ENCODE results near the gene LSM14B.
A peak's percentile ranks its signal among the peaks of the same experiment; 100 is the strongest.

The LSM14B gene

DNA sequence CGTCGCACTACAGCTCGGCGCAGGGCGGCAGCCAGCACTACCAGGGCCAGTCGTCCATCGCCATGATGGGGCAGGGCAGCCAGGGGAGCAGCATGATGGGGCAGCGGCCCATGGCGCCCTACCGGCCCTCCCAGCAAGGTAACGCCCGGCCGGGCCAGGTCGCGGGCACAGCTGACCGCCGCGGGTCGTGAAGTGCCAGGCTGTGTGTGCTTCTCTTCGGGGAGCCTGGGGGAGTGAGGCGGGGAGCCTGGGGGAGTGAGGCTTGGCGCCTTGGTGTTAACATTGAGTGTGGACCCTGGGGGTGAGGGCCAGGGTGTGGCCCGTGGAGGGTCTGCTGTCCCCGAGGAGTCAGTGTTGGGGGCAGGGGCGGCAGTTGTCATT, 41.2 kb downstream of the LSM14B start:
- DNase-seq (ENCODE audit: low read depth in 2 of 2), result no peak

DNA sequence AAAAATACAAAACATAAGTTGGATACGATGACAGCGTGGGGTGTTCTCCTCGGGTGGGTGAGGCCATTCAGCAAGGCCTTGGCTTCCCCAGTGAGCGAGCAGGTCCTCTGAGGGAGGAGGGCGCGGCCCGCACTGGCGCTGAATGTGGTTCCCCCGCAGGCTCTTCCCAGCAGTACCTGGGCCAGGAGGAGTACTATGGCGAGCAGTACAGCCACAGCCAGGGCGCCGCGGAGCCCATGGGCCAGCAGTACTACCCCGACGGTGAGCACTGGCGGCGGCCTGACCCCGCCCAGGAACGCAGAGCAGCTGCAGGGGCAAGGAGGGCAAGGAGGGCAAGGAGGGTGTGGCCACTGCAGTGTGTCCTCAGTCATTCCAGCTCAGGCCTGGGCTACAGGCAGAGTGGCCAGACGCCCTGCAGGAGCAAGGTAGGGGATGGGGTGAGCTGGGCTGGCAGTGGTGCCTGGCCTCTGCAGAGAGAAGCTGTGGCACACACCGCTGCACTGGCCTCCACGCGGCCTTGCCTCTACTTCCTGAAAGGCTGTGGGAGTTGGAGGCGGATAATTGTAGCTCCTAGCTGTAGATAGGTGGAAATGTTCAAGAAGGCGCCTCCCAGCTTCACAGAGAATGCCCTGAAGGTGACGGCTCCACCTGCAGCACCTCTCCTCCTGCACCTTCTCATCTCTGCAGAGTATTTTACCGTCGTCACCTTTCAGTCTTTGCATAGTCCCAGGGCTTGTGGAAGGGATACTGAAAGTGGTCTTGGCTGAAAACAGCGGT, 41.9 kb downstream of the LSM14B start:
- DNase-seq (ENCODE audit: low read depth in 2 of 2), result no peak

DNA sequence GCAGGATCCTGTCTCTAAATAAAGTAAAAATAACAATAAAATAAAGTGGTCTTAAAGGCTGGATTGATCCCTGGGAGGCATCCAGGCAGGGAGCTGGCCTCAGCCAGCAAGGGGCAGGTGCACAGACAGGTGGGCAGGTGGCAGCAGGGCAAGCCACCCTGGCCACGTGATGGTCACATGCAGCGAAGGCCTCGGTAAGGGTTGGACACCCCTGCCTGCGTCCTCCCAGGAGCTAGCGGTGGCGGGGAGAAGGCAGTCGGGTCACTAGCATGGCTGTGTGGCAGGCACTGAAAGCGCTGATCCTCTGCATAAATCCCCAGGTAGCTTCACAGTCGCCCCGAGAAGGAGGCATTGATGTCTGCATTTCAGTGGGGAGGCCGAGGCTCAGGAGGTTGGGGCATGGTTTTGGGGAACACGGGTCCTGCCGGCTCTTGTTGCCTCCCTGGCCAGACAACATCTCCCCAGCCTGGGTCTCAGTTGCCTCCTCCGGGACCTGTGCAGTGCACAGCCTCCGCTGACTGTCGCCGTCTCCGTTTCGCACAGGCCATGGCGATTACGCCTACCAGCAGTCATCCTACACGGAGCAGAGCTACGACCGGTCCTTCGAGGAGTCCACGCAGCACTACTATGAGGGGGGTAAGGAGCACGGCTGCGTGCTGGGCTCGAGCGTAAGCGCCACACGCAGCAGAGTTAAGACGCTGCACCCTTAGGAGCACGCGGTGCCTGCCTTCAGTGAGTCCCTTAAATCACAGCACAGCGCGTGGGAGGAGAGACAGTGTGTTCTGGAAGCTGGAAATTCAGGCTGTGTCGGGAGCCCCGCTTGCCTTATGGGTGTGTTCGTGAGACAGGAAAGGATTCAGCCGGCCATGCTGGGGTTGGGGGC, 42.8 kb downstream of the LSM14B start:
- no peak for DNase-seq (ENCODE audit: low read depth in 2 of 2)

DNA sequence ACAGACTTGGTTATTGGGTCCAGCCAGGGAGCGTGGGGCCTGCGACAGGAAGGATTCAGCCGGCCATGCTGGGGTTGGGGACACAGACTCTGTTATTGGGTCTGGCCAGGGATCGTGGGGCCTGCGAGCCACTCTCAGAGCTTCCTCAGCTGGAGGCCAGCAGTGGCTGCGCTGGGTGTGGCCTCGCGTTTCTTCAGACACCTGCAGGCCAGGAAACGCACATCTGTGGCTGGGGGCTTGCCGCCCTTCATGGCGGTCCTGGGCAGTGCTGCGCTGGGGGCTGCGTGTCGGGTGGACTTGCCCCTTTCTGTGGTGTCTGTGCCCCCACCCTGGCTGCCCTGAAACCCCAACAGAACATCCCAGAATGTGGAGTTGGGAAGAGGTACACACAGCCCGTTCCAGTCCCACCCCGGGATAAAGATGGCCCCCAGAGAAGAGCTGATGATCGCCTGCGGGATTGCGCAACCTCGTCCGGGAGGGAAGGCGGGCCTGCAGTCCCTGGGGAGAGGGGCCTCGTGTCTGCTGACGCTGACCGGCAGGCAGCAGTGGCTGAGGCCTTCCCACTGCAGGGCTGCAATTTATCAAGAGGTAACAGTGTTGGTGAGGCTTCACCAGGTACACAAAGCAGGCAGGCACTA, 43.6 kb downstream of the LSM14B start:
- DNase-seq (ENCODE audit: low read depth in 2 of 2), result no peak

DNA sequence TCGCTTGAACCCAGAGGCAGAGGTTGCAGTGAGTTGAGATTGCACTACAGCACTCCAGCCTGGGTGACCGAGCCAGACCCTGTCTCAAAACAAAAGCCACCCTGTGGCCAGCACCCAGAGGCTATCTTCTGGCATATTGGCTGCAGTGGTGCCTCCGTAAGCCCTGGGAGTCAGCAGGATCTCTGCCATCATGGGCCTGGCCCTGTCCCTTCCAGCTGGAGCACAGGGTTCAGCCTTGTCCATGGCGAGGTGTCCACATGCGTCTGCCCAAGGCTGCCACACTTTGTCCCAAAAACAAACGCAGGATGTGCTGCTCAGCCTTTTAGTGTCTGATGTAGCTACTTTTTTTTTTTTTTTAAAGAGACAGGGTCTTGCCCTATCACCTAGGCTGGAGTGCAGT, 45.2 kb downstream of the LSM14B start:
- no peak for DNase-seq (ENCODE audit: low read depth in 2 of 2)

DNA sequence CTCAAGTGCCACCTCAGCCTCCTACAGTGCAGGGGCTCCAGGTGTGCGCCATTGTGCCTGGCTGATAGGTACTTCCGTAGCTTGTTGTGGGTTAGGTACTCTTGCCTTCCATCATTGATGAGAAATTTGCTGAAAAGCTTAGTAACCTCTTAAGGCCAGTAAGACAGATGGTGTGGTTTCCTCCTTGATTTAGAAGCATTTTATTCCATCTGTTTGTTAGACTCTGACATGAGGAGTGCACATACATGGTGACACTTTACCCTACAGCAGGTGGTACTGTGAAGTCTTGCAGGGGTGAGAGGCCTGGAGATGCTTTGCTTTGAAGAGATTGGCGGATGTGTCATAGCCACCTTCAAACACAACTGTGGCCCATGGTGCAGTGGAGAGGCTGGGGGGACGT, 45.8 kb downstream of the LSM14B start:
- DNase-seq (ENCODE audit: low read depth in 2 of 2), result no peak

DNA sequence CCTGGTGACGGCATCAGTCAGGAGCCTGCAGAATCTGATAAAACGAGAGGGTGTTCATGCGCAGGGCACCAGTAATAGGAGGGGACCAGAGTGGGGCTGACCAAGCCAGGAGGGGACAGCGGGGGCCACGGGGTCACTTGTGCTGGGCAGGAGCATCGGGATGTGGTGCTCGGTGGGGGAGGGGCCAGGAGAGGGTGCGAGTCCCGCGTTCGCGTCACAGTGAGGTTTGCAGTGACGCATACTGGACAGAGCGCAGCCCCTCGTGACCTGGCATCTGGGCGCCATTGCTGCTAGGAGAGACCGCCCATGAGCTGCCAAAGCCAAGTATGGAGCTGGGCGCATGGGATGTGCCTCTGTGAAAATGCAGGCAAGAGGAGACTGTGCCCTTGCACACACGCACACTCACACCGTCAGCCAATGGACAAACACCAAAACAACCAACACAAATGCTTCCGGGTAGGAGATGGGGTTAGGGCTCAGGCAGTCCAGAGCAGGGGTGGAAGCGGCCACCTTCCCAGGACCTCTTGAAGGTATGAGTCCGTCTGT, 46.7 kb downstream of the LSM14B start:
- no peak for DNase-seq (ENCODE audit: low read depth in 2 of 2)

DNA sequence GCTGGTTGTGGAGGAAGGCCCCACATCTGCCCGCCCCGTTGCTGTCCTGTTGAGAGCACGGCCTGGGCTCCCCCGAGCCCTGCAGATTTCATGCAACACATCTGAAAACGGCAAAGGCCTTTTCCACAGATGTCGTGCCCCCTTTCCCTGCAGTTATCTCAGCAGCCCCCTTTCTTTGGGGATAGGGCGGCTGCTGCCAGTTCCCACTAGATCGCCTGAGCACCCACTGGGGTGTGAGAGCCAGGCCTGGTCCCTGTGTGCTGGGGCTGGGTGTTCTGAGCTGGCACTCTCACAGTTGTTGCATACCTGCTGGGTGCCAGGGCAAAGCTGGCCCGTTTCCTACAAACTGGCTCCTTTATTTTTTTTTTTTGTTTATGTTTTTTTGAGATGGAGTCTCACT, 48.3 kb downstream of the LSM14B start:
- no peak for DNase-seq (ENCODE audit: low read depth in 2 of 2)

DNA sequence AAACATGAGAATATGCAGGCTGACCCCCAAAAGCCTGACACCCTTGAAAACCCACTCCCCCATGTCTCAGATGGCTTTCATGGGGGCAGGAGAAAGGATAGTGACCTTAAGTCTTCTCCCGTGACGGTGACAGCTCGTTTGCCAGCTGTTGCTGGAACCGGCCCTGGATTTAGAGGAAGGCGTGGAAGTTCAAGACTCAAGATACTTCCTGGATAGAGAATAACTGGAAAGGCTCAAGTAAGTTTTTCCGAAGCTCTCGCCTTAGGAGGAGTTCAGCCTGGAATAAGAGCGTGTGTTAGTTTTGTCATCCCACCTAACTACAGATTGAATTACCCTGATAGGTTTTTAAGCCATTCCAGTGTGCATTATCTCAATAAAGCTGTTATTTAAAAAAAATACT, 49.0 kb downstream of the LSM14B start:
- no peak for DNase-seq (ENCODE audit: low read depth in 2 of 2)

DNA sequence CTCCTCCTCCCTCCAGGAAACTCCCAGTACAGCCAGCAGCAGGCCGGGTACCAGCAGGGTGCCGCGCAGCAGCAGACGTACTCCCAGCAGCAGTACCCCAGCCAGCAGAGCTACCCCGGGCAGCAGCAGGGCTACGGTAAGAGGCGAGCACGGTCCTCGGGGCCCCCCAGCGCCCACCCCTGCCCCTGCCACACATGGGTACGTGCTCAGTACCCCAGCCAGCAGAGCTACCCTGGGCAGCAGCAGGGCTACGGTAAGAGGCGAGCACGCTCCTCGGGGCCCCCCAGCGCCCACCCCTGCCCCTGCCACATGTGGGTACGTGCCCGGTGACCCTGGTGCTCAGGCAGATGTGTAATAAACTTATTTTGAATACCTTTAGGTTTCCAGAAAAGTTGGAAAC, 50.4 kb downstream of the LSM14B start:
- DNase-seq (ENCODE audit: low read depth in 2 of 2), result no peak

DNA sequence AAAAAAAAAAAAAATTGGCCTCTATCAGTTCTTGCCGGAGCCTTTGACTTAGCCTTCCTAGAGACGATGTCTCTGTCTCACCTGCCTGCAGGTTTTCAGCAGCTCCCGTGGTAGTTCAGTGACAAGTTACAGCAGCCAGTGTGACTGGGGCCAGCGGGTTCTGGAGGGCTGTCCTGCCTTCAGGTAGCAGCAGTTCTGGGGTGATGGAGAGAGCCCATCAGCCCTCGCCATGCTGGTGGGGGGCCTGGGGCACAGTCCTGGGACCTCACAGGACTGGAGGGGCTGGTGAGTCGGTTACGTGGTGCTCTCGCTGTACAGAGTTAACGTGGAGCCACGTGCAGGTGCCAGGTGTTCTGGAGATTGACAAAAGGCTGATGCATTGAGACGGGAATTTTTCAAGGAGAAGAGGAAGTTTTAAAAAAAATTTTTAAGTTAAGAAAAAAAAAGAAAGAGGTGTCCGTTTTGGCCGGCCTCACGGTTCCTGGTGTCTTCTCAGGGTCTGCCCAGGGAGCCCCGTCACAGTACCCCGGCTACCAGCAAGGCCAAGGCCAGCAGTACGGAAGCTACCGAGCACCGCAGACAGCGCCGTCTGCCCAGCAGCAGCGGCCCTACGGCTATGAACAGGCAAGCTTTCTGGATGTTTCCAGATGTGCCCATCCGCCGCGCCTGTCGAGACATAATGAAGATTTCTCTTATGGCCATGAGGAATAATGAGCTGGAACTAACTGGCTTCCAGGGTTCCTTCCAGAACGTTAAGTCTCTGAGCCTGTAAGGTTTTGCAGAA, 51.9 kb downstream of the LSM14B start:
- DNase-seq (ENCODE audit: low read depth in 2 of 2), result no peak

DNA sequence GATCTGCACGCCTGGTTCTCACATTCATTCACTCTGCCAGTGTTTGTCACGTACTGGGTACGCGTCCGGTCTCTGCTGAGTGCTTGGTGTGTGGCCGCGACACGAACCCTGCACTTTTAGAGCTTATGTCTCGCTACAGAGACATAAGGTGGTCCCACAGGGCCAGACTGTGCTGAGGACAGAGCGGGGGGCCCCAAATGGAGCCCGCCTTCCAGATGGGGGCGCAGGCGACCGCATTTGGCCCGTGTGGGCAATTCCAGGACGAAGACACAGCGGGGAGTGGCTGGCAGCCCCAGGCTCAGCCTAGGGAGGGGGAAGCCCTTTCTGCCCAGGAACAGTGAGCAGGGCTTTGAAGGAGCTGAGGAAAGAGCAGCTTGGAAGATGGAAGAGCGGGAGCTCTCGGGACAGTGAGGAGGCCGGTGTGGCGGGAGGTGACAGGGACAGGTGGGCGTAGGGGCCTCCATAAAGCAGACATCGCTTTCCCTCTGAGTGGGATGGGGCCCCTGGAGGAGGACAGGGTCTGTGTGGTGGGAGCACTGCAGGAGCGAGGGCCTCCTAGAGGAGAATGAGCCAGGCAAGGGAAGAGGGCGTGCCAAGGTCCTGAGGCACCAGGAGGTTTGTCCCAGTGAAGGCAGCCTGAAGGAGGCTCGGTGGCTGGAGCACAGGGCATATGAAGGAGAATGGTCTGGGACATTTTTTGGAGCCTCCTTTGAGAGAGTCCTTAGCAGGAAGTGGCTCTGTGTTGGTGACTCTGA, 52.8 kb downstream of the LSM14B start:
- no peak for DNase-seq (ENCODE audit: low read depth in 2 of 2)

DNA sequence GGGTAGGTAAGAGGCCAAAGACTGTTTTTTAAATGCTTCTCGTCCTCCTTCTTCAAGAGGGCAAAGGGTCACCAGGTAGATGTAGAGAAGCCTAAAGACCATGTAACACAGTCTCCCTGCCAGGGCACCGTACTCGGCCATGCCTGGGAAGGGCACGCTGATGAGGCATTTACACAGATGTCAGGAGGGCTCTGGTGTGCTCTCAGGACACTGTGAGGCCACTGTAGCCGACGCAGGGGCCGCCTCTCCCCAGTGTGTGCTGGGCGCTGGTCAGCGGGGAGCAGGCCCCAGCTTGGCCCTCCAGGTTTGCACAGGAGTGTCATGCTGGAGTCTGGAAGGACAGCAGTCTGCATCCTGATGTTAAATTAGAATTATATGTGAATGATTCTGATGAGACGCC, 53.4 kb downstream of the LSM14B start:
- DNase-seq (ENCODE audit: low read depth in 2 of 2), result no peak

DNA sequence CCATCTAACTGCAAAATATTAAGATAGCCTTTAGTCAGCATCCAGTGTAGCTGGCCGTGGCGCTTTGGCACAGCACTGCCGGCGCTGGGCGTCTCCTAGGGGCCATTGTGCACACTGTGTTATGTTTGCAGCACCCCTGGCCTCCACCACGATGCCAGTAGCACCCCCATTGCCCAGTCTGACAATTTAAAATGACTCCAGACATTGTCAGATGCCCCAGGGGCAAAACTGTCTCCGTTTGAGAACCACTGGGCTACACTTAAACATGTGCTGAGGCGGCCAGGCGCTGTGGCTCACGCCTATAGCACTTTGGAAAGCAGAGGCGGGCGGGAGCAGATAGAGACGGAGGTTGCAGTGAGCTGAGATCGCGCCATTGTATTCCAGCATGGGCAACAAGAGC, 54.6 kb downstream of the LSM14B start:
- DNase-seq (ENCODE audit: low read depth in 2 of 2), result no peak

DNA sequence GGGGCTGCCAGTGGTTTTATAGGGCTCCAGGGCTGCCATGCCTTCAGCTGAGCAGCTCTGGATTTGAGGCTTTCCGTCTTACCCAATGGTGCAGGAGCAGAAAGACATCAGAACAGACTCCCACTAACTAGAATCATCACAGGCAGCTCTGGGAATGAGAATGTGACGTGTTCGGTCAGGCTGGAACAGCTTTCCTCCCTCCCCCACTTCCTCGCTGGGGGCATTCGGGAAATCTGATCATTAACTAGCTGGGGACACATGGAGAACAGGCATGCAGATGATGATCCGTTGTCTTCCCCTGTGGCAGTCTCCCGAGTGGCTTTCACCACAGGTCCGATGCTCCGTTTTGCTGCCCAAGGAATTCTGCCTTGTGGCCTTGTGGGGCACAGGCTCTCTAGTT, 55.0 kb downstream of the LSM14B start:
- no peak for DNase-seq (ENCODE audit: low read depth in 2 of 2)

DNA sequence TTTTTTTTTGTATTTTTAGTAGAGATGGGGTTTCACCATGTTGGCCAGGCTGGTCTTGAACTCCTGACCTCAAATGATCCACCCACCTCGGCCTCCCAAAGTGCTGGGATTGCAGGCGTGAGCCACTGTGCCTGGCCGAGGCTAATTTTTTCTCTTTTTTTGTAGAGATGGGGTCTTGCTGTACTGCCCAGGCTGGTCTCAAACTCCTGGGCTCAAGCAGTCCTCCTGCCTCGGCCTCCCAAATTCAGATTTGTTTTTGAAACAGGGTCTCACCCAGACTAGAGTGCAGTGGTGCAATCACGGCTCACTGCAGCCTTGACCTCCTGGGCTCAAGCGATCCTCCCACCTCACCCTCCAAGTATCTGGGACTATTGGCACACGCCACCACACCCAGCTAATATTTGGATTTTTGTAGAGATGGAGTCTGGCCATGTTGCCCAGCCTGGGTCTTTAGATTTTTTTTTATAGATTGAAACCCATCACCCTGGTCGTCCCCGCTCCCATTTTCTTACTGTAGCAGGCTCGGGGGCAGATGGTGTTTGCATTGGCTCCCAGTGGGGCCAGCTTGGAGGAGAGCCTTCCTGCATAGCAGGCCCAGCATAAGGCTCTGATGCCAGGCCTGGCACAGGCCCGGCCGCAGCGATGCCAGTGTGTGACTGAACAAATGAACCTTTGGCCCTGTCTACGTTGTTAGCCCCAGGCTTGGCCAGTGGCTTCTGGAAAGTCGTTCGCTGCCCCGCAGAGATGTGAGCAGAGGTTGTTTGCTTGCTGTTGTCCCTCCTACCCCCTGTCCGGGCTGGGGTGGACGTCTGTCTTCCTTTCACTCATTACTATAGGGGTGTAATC, 56.3 kb downstream of the LSM14B start:
- DNase-seq (ENCODE audit: low read depth in 2 of 2), result no peak

DNA sequence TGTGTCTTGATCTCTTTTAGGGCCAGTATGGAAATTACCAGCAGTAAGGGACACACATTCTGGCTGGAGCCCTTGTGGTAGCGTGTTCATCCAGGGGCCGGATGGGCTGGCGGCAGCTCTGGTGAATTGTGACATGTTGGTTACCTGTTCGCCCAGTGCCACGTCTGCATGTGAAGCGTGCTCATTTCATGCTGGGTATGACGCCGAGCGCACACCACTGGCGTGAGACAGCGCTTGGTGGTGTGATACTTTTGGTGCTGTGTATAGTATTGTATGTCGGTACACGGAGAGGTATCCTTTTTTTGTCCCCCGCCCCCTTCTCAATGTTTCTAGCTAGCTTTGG, 56.9 kb downstream of the LSM14B start:
- no peak for DNase-seq (ENCODE audit: low read depth in 2 of 2)

DNA sequence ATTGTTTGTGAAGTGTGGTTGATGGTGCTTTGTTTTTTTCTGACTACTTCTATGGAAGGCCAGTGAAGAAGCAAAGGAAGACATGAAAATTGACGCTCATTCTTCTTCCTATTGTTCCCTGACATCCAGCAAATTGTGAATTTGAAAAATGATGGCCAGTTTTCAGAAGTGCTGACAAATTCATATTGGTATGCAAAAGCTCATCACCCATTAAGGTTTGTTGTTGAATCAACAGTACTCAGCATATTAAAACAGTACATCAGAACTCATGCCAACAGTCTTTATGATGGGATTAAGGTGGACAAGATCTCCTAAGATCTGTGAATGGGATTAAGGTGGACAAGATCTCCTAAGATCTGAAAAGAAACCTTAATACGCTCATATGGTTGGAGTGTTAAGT, 59.5 kb downstream of the LSM14B start:
- no peak for DNase-seq (ENCODE audit: low read depth in 2 of 2)

DNA sequence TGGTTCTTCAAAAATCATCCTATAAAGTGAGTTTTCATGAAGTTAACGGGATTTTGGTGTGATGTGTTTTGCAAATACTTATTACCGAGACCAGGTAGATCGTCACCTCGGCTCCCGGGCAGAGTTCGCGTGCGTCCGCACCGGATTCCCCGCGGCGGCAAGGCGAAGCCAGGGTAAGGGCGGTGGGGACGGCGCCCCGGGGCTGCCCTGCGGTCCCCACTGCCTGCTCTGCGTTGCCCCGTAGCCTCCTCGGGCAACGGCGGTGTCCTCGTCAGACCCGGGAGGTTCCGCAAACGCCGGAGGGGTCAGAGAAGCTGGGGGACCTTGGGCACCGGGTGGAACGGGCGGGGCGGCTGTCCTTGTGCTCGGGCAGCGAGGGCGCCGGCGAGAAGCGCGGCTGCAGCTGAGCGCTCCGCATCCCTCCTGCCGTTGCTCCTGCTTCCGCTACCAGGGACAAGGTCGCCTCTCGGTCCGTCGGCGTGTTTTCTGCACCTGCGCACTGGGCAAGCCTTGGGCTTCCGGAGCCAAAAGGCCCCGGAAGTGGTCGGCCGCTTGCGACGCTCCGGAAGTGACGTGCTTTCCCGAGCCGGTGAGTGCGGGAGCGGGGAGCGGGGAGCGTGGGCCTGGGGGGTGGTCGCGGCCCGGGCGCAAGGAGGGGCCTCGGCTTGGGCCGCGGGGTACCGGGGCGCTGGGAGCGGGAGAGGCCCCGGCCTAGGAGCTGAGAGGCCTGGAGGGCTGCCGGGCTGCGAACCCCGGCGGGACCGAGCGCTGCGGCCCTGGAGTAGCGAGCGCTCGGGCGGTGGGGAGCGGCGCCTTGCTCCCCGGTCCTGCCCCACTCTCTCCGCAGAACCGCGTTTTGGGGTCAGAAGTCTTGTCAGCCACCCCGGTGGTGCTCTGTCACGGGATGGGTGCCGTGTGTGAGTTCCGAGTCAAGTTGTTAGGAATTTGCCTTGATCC, 60.5 kb downstream of the LSM14B start, which contains the start of gene MTG2:
Gene MTG2, plus strand, starts transcription at position 560 of the 957 bp plus-strand sequence. CDS start 10,393 bp downstream, outside the sequence.
- DNase-seq (ENCODE audit: low read depth in 2 of 2), result peak; percentile 80 to 81

Measured in stimulated activated CD4-positive, alpha-beta T cell treated with anti-CD3 and anti-CD28 coated beads, Interleukin-1b, Interleukin-23, amount 100 ng/mL, for 1 hour (primary cell).